Measurements from ENCODE around the gene FANCF.

DNA sequence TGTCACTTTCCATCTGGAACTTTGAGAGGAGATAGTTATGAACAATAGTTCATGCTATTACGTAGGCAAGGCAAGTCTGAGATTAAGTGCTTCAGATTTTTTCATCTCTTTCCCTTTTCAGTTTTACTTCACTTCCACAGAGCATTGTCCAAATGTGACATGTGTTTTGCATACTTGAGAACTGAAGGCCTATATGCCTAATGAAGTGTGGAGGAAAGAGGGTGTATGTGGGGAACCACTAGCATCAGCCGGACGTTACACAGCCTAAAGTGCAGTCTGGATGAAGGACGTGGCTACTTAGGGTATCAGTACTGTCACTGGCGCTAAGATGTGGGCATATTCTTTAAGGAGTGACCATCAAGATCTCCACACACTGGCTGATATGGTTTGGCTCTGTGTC is 26.2 kb downstream of the FANCF start:
- TF ChIP-seq, protein P1, sequence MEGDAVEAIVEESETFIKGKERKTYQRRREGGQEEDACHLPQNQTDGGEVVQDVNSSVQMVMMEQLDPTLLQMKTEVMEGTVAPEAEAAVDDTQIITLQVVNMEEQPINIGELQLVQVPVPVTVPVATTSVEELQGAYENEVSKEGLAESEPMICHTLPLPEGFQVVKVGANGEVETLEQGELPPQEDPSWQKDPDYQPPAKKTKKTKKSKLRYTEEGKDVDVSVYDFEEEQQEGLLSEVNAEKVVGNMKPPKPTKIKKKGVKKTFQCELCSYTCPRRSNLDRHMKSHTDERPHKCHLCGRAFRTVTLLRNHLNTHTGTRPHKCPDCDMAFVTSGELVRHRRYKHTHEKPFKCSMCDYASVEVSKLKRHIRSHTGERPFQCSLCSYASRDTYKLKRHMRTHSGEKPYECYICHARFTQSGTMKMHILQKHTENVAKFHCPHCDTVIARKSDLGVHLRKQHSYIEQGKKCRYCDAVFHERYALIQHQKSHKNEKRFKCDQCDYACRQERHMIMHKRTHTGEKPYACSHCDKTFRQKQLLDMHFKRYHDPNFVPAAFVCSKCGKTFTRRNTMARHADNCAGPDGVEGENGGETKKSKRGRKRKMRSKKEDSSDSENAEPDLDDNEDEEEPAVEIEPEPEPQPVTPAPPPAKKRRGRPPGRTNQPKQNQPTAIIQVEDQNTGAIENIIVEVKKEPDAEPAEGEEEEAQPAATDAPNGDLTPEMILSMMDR (IDR thresholded peaks at IDR 0.05; ENCODE audit: low read length) = no peak
- TF ChIP-seq EZH2 (IDR thresholded peaks at IDR 0.05; ENCODE audit: borderline replicate concordance, low read length) = no peak

All from OCI-LY1 (cell line).